ENCODE measurements around the gene YOD1. TPM values are rescaled to one million over a fixed set of nuclear protein-coding genes. Genes with fewer than 3 reads are reported as not detected.

Gene YOD1
- total RNA-seq, 2 experiments from 2014 or later: 6.3 to 7.2 TPM

- Mint-ChIP-seq H3K9me3 (no peaks in the 10 kb centered on the region), H3K36me3 (no peaks in the 10 kb centered on the region), H3K27me3 (peaks cover 21% of the 10 kb centered on the region), H3K27ac (no peak overlapping the region), H3K4me1 (ENCODE audit: low read depth) (peaks cover 2% of the 10 kb centered on the region), H3K4me3 (no peak overlapping the region)
- ChIA-PET CTCF (no interaction called here), POLR2A (no interaction called here)
- intact Hi-C loops (cut with micrococcal nuclease): no loop called here
- DNase-seq: no peak
Observed at GRCh38 chr1:207009182-207009850, 41.7 kb downstream of the YOD1 start.

DNA sequence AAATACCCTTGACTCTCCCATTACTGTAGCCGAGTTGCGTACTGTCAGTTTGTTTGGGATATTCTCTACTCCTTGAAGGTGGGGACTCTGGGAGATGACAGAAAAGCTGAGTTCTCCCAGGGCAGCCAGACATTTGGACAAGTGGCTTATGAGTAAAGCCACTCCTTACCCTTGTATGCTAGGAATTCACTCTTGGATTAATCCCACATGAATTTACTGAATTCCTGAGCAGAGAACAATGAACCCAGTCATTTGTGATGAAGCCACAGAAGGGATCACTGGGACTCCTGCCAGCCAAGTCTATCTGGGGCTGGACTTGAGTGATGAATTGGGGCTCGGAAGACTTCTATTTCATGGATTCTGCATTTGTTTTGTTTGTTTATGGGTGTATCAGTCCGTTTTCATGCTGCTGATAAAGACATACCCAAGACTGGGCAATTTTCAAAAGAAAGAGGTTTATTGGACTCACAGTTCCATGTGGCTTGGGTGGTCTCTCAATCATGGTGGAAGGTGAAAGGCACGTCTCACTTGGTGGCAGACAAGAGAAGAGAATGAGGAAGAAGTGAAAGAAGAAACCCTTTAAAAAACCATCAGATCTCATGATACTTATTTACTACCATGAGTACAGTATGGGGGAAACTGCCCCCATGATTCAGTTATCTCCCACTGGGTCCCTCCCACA is 43.5 kb downstream of the YOD1 start:
- Mint-ChIP-seq H3K36me3 (no peaks in the 10 kb centered on the region), H3K4me1 (ENCODE audit: low read depth) (peaks cover 2% of the 10 kb centered on the region), H3K27me3 (peaks cover 11% of the 10 kb centered on the region), H3K9me3 (no peaks in the 10 kb centered on the region), H3K4me3 (no peak overlapping the region), H3K27ac (no peak overlapping the region)
- DNase-seq: no peak
- CTCF ChIA-PET: interaction anchor here (2.1 kb wide), 1 partner anchor 25 kb away, joined by 8 read pairs; the partner anchor contains the start of gene C1orf116
- intact Hi-C loops (cut with micrococcal nuclease): no loop called here
- POLR2A ChIA-PET: no interaction called here

DNA sequence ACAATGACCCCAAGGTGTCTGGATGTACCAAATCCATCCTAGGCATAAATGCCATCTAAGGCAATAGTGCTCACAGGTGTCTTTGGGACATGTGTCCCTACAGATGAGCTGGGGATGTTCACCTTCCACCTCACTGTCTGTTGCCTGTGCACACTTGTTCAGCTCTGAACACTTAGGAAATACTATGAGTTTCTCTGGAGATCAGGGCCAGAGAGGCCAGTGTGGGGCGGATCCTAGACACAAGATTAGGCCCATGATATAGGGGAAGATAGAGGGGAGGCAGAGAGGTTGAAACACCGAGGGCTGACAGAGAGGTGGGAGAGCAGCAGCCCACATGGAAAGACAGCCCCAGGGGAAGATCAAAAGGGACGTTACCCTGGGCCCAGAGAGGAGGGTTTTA is 44.1 kb downstream of the YOD1 start:
- intact Hi-C loops (cut with micrococcal nuclease): no loop called here
- POLR2A ChIA-PET: no interaction called here
- no peaks in the 10 kb centered on the region for H3K9me3 Mint-ChIP-seq
- peaks cover 2% of the 10 kb centered on the region for H3K4me1 Mint-ChIP-seq (ENCODE audit: low read depth)
- CTCF ChIA-PET: interaction anchor here (1.2 to 3.7 kb wide), 3 partner anchors 26 to 74 kb away, joined by 3 to 16 read pairs (median 8); partner anchors contain the start of gene C1orf116
- H3K4me3 Mint-ChIP-seq: no peak overlapping the region
- no peaks in the 10 kb centered on the region for H3K36me3 Mint-ChIP-seq
- H3K27ac Mint-ChIP-seq: no peak overlapping the region
- H3K27me3 Mint-ChIP-seq: peaks cover 9% of the 10 kb centered on the region
- no peak for DNase-seq

- POLR2A ChIA-PET: no interaction called here
- Mint-ChIP-seq H3K9me3 (no peaks in the 10 kb centered on the region), H3K36me3 (no peaks in the 10 kb centered on the region), H3K4me1 (ENCODE audit: low read depth) (peaks cover 2% of the 10 kb centered on the region), H3K27me3 (peaks cover 9% of the 10 kb centered on the region), H3K27ac (no peak overlapping the region), H3K4me3 (no peak overlapping the region)
- CTCF ChIA-PET: interaction anchor here (0.7 to 3.7 kb wide), 10 partner anchors 9 to 494 kb away, joined by 3 to 16 read pairs (median 5); partner anchors contain the start of gene C1orf116
- no peak for DNase-seq
- intact Hi-C loops (cut with micrococcal nuclease): no loop called here
Observed at GRCh38 chr1:207006083-207006482, 44.9 kb downstream of the YOD1 start.

DNA sequence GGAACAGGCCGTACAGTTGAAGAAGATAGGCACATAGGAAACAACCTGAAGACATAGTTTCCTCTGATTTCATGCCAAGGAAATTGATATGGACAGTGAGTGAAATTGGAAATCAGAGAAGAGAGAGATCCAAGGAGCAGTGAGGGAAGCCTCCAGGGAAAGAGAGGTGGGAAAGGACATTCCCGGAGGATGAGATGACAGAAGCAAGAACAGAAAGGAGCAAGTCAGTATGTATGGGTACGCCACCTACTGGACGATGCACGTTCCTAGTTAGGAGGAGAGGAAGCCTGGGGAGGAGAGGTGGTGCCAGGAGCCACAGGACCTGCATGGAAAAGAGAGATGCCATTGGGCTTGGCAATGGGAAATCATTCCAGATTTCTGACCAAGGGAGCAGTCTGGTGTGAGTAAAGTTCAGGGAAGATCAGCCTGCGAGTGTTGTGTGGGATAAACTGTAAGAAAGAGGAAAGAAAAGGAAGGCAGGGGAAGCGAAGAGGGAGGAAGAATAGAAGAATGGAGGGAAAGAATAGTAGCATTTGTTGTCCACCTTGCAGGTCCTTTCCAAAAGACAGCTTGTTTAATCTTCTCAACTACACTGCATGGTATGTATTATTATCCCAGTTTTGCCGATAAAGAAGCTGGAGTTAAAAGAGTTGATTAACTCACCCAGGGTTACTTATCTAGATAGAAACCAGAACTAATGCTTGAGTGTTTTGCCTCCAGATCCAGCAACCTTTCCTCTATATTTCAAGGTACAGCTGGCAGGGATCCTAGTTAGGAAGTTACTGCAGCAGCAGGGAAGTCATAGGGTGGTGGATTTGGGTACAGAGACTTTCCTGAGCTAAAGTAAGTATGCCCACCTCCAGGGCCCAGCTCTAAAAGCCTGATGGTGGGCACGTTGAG is 45.8 kb downstream of the YOD1 start:
- no peak overlapping the region for H3K27ac Mint-ChIP-seq
- DNase-seq: peak; percentile 51
- intact Hi-C loops (cut with micrococcal nuclease): loop anchor here (2.0 kb wide), 1 partner anchor 74 kb away; no protein-coding TSS in a partner anchor
- no peaks in the 10 kb centered on the region for H3K36me3 Mint-ChIP-seq
- POLR2A ChIA-PET: no interaction called here
- CTCF ChIA-PET: interaction anchor here (0.6 to 3.7 kb wide), 20 partner anchors 9 to 495 kb away, joined by 3 to 16 read pairs (median 4); partner anchors contain the start of genes C1orf116 and FCAMR
- H3K4me1 Mint-ChIP-seq (ENCODE audit: low read depth): peaks cover 2% of the 10 kb centered on the region
- no peak overlapping the region for H3K4me3 Mint-ChIP-seq
- H3K27me3 Mint-ChIP-seq: peaks cover 7% of the 10 kb centered on the region
- H3K9me3 Mint-ChIP-seq: no peaks in the 10 kb centered on the region

DNA sequence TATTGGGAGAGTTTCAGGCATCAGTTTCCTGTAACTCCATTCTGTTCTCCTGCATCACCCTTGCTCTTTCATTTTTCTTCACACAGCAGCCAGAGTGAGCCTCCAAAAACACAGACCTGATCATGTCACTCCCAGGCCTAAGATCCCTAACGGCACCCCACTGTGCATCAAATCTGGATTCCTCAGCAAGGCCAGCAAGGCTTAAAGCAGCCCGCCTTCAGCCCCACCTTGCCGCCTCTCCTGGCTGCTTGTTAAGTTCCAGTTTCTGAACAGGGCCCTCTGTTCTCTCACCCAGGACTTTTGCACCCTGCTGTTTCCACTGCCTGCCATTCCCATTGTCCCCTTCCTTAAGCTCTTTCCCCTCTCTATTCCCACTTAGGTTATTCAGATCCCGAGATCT is 47.8 kb downstream of the YOD1 start:
- no peak overlapping the region for H3K4me3 Mint-ChIP-seq
- CTCF ChIA-PET: interaction anchor here (0.7 to 3.7 kb wide), 10 partner anchors 11 to 129 kb away, joined by 3 to 16 read pairs (median 6); no protein-coding TSS in a partner anchor
- H3K4me1 Mint-ChIP-seq (ENCODE audit: low read depth): peaks cover 2% of the 10 kb centered on the region
- H3K27ac Mint-ChIP-seq: no peak overlapping the region
- no peaks in the 10 kb centered on the region for H3K9me3 Mint-ChIP-seq
- H3K27me3 Mint-ChIP-seq: peaks cover 7% of the 10 kb centered on the region
- H3K36me3 Mint-ChIP-seq: no peaks in the 10 kb centered on the region
- intact Hi-C loops (cut with micrococcal nuclease): no loop called here
- POLR2A ChIA-PET: no interaction called here
- no peak for DNase-seq

- Mint-ChIP-seq H3K27me3 (peaks cover 7% of the 10 kb centered on the region), H3K9me3 (no peaks in the 10 kb centered on the region), H3K4me3 (no peak overlapping the region), H3K27ac (no peak overlapping the region), H3K36me3 (no peaks in the 10 kb centered on the region), H3K4me1 (ENCODE audit: low read depth) (peaks cover 2% of the 10 kb centered on the region)
- intact Hi-C loops (cut with micrococcal nuclease): no loop called here
- no peak for DNase-seq
- ChIA-PET CTCF (interaction anchor here (1.0 to 3.2 kb wide), 2 partner anchors 20 to 72 kb away, joined by 3 to 11 read pairs; no protein-coding TSS in a partner anchor), POLR2A (no interaction called here)
Observed at GRCh38 chr1:207002724-207003146, 48.3 kb downstream of the YOD1 start.

DNA sequence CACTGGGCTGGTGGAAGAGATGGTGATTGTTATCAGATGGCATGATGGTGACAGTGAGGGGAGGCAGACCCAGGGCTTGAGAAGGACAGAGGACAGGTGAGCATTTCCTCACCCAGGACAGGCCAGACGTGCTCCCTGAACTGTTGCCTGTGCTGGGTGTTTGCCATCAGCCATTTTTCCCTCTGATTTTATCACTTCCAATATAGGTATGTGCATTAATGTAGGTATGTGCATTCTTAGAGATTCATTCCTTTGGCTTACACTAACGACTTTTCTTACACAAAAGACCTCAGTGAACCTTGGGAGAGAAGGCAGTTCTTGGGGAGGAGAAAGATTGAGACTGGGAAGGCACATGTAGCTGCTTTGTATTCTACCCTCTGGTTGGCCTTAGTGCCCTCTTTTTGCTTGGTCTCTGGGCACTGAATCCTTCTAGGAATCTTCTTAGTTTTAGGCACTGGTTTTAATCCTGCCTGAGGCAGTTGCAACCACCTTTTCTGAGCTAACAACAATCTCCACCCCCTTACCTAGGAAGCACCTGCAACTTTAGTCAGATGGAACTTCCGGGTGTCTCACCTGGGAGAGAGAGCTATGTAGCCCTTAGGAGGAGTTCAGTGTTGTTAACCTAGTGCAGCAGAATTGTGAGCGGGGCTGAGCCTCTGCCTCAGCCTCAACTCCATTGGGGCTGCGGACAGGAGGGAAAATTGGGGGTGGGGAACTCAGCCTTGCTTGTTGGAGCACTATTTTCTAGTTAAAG is 49.3 kb downstream of the YOD1 start:
- CTCF ChIA-PET: interaction anchor here (3.2 kb wide), 1 partner anchor 19 kb away, joined by 11 read pairs; no protein-coding TSS in a partner anchor
- POLR2A ChIA-PET: no interaction called here
- Mint-ChIP-seq H3K4me1 (ENCODE audit: low read depth) (peaks cover 2% of the 10 kb centered on the region), H3K27ac (no peak overlapping the region), H3K9me3 (no peaks in the 10 kb centered on the region), H3K4me3 (no peak overlapping the region), H3K27me3 (peaks cover 2% of the 10 kb centered on the region), H3K36me3 (no peaks in the 10 kb centered on the region)
- no peak for DNase-seq
- intact Hi-C loops (cut with micrococcal nuclease): no loop called here

- no peak overlapping the region for H3K4me3 Mint-ChIP-seq
- no peaks in the 10 kb centered on the region for H3K36me3 Mint-ChIP-seq
- ChIA-PET CTCF (interaction anchor here (1.5 to 3.2 kb wide), 2 partner anchors 18 to 91 kb away, joined by 3 to 11 read pairs; no protein-coding TSS in a partner anchor), POLR2A (no interaction called here)
- H3K27ac Mint-ChIP-seq: no peak overlapping the region
- H3K4me1 Mint-ChIP-seq (ENCODE audit: low read depth): peaks cover 2% of the 10 kb centered on the region
- no peak for DNase-seq
- intact Hi-C loops (cut with micrococcal nuclease): no loop called here
- no peaks in the 10 kb centered on the region for H3K9me3 Mint-ChIP-seq
- peaks cover 2% of the 10 kb centered on the region for H3K27me3 Mint-ChIP-seq
Observed at GRCh38 chr1:207000651-207001291, 50.2 kb downstream of the YOD1 start.

DNA sequence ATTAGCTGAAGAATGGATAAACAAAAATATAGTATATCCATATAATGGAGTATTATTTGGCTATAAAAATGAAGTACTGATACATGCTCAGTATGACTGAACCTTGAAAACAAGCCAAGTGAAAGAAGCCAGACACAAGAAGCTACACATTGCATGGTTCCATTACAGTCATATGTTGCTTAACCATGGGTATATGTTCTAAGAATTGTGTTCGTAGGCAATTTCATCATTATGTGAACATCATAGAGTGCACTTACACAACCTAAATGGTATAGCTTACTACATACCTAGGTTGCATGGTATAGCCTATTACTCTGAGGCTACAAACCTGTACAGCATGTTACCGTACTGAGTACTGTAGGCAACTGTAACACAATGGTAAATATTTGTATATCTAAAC is 52.2 kb downstream of the YOD1 start:
- intact Hi-C loops (cut with micrococcal nuclease): no loop called here
- no peak overlapping the region for H3K27ac Mint-ChIP-seq
- H3K27me3 Mint-ChIP-seq: peaks cover 4% of the 10 kb centered on the region
- no peaks in the 10 kb centered on the region for H3K36me3 Mint-ChIP-seq
- no peaks in the 10 kb centered on the region for H3K4me1 Mint-ChIP-seq (ENCODE audit: low read depth)
- POLR2A ChIA-PET: no interaction called here
- no peaks in the 10 kb centered on the region for H3K9me3 Mint-ChIP-seq
- CTCF ChIA-PET: no interaction called here
- no peak for DNase-seq
- H3K4me3 Mint-ChIP-seq: no peak overlapping the region
